Fibroblast of lung (primary cell): Measurements from ENCODE around the gene GRK5. TPM values are rescaled to one million over a fixed set of nuclear protein-coding genes. Genes with fewer than 3 reads are reported as not detected.

Experiments used
- DNase-seq, 2 donors: peaks; one replicate each; pipeline versions ENCODE4 v3.0.0 to v3.0.0-alpha.2; 2010; ENCODE audit warnings: low read depth in 2 of 2
- H2AFZ ChIP-seq: 2 replicates; pipeline ENCODE4 v1.5.1; 2012; ENCODE audit warnings: low read length, control low read depth, inconsistent platforms
- H3K27ac ChIP-seq: 2 replicates; pipeline ENCODE4 v1.5.1; 2011; ENCODE audit warnings: low read length, control low read depth; ENCODE audit not compliant: insufficient read depth
- H3K27me3 ChIP-seq: 2 replicates; pipeline ENCODE4 v1.5.1; 2011; ENCODE audit warnings: mild to moderate bottlenecking, low read length; ENCODE audit not compliant: control insufficient read depth, insufficient read depth
- H3K36me3 ChIP-seq: 2 replicates; pipeline ENCODE4 v1.5.1; 2011; ENCODE audit warnings: low read length; ENCODE audit not compliant: control insufficient read depth, insufficient read depth
- H3K4me1 ChIP-seq: 2 replicates; pipeline ENCODE4 v1.5.1; 2011; ENCODE audit warnings: low read length; ENCODE audit not compliant: control insufficient read depth, insufficient read depth; ENCODE audit errors: extremely low read depth
- H3K4me2 ChIP-seq: 2 replicates; pipeline ENCODE4 v1.5.1; 2011; ENCODE audit warnings: low read length, control low read depth; ENCODE audit not compliant: insufficient read depth; ENCODE audit errors: extremely low read depth
- H3K4me3 ChIP-seq, 4 experiments: fragments of 200-600 bp in 1 of 4; sonication (generic) in 1 of 4; replicated peaks in 1 of 4; 2 replicates each; pipeline ENCODE4 v1.5.1; 2011 to 2016; ENCODE audit warnings: low read length in 4 of 4, low read depth in 3 of 4, mild to moderate bottlenecking in 3 of 4, control low read depth in 2 of 4, inconsistent platforms in 1 of 4, mixed read lengths in 1 of 4; ENCODE audit not compliant: insufficient read depth in 1 of 4; ENCODE audit errors: control extremely low read depth in 1 of 4
- H3K79me2 ChIP-seq: 2 replicates; pipeline ENCODE4 v1.5.1; 2012; ENCODE audit warnings: mild to moderate bottlenecking, low read length, inconsistent platforms; ENCODE audit not compliant: control insufficient read depth, insufficient read depth
- H3K9ac ChIP-seq: 2 replicates; pipeline ENCODE4 v1.5.1; 2011; ENCODE audit warnings: mild to moderate bottlenecking, low read length, control low read depth; ENCODE audit not compliant: insufficient read depth
- H3K9me3 ChIP-seq: 2 replicates; pipeline ENCODE4 v1.5.1; 2012; ENCODE audit warnings: low read depth, low read length; ENCODE audit not compliant: control insufficient read depth, insufficient read depth
- H4K20me1 ChIP-seq: 2 replicates; pipeline ENCODE4 v1.5.1; 2011; ENCODE audit warnings: low read length; ENCODE audit not compliant: control insufficient read depth, insufficient read depth; ENCODE audit errors: extremely low read depth
- EZH2 ChIP-seq: IDR thresholded peaks from 2 replicates; pipeline ENCODE4 v1.5.1; 2012; ENCODE audit warnings: low read length, control low read depth, mild to moderate bottlenecking; ENCODE audit errors: missing control alignments
- polyA plus RNA-seq, 2 donors: library from polyadenylated mRNA; depleted of rRNA in 1 of 2; stranded (reverse) in 1 of 2; unstranded in 1 of 2; fragments of >200 nt; gene quantifications; 2 replicates each; pipeline ENCODE4 v1.2.1, GENCODE V29; 2011 to 2012; ENCODE audit warnings: missing spikeins in 1 of 2
- total RNA-seq: library from RNA; depleted of rRNA; stranded (reverse); fragments of >200 nt; gene quantifications from 2 replicates; pipeline ENCODE4 v1.2.1, GENCODE V29; 2014
- TF ChIP-seq, protein P1 (sequence below), 2 donors: IDR thresholded peaks in 1 of 2; conservative IDR thresholded peaks in 1 of 2; 1 replicate in 1 of 2; 2 replicates in 1 of 2; pipeline ENCODE4 v1.5.1; 2011 to 2012; ENCODE audit warnings: low read length in 2 of 2, control low read depth in 1 of 2, inconsistent platforms in 1 of 2, low read depth in 1 of 2, mild to moderate bottlenecking in 1 of 2

Gene GRK5
- total and polyA plus RNA-seq, 2 donors (not counting 1 experiment from before 2014, with no cell fraction given): 24.1 to 90.3 TPM

DNA sequence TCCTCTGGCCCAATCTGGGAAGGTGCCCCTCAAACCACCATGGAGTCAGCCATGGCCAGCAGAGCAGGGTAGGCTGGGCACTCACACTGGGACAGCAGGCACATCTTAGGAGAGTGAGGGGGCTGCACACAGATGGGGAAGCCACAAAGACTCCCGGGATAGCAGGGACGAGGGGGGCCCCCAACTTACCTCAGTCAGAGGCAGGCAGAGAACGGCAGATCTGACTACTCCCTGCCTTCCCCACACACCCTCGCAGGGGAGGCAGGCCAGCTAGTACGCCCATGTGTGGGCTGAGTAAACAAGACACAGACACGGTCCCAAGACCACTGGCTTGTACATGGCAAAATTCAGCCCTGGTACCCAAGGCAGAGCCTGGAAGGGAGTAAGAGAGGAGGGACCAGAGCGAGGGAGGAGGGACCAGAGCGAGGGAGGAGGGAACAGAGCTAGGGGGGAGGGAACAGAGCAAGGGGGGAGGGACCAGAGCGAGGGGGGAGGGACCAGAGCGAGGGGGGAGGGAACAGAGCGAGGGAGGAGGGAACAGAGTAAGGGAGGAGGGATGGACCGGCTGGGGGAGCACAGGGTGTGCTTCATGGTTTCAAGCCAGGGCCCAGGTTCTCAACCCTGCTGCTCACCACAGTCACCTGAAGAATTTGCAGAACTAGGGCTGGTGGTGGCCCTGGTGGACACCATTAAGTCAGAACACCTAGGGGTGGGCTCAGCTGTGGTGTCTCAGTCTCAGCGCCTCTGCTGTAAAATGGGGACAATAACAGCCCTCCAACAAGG lies 261.4 kb downstream of the GRK5 start:
- DNase-seq: no peak
- Histone ChIP-seq H4K20me1 (no peaks in the 10 kb centered on the region), H3K27ac (no peak overlapping the region), H3K36me3 (no peaks in the 10 kb centered on the region), H3K27me3 (peaks cover 11% of the 10 kb centered on the region), H3K4me1 (no peaks in the 10 kb centered on the region), H2AFZ (no peak overlapping the region), H3K4me2 (no peak overlapping the region), H3K4me3 (no peak overlapping the region), H3K9ac (no peak overlapping the region), H3K79me2 (no peaks in the 10 kb centered on the region), H3K9me3 (no peaks in the 10 kb centered on the region)
- TF ChIP-seq, protein P1, sequence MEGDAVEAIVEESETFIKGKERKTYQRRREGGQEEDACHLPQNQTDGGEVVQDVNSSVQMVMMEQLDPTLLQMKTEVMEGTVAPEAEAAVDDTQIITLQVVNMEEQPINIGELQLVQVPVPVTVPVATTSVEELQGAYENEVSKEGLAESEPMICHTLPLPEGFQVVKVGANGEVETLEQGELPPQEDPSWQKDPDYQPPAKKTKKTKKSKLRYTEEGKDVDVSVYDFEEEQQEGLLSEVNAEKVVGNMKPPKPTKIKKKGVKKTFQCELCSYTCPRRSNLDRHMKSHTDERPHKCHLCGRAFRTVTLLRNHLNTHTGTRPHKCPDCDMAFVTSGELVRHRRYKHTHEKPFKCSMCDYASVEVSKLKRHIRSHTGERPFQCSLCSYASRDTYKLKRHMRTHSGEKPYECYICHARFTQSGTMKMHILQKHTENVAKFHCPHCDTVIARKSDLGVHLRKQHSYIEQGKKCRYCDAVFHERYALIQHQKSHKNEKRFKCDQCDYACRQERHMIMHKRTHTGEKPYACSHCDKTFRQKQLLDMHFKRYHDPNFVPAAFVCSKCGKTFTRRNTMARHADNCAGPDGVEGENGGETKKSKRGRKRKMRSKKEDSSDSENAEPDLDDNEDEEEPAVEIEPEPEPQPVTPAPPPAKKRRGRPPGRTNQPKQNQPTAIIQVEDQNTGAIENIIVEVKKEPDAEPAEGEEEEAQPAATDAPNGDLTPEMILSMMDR (conservative IDR thresholded peaks at IDR 0.05 in 1 of 2, IDR thresholded peaks at IDR 0.05 in 1 of 2; ENCODE audit: low read depth in 1 of 2, low read length in 2 of 2): no peak
- TF ChIP-seq EZH2: no peak

DNA sequence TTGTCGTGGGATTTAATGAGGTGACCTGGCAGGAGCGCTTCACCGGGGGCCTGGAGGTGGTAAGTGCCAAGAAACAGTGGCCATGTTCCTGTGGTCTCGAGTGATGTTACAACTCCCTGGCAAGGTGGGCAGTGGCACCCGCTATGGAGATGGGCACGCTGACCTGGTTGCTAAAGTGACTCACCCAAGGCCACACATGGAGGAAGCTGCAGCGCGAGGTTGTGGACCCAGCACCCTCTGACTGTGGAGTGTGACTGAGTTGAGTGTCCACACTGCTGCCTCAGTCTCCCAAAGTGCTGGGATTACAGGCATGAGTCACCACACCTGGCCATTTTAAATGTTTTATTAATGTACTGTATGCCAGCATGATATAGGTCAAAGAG lies 261.9 kb downstream of the GRK5 start:
- Histone ChIP-seq H3K4me2 (no peak overlapping the region), H4K20me1 (no peaks in the 10 kb centered on the region), H2AFZ (no peak overlapping the region), H3K4me1 (no peaks in the 10 kb centered on the region), H3K36me3 (no peaks in the 10 kb centered on the region), H3K4me3 (no peak overlapping the region), H3K9me3 (no peaks in the 10 kb centered on the region), H3K79me2 (no peaks in the 10 kb centered on the region), H3K9ac (no peak overlapping the region), H3K27ac (no peak overlapping the region), H3K27me3 (peaks cover 11% of the 10 kb centered on the region)
- TF ChIP-seq, protein P1 (conservative IDR thresholded peaks at IDR 0.05 in 1 of 2, IDR thresholded peaks at IDR 0.05 in 1 of 2; ENCODE audit: low read depth in 1 of 2, low read length in 2 of 2): no peak
- no peak for TF ChIP-seq EZH2
- DNase-seq: no peak

DNA sequence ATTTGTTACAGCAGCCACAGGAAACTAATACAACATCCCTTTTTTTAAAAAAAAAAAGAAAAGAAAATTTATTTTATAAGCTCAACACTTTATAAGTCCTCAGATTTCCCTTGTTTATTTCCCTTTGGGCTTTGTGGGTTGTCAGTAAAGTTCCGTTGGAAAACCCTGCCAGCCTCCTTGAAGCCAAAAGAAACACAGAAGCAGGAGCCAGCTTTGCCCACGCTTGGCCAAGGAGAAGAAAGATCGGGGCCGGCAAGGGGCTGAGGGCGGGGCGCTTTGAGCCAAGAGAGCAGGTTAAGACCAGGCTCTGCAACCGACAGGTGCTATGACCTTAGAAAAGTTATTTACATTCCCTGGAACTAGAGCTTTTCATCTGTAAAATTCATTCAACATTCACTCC lies 262.5 kb downstream of the GRK5 start:
- Histone ChIP-seq H3K9me3 (no peaks in the 10 kb centered on the region), H4K20me1 (no peaks in the 10 kb centered on the region), H3K27me3 (peaks cover 16% of the 10 kb centered on the region), H3K9ac (no peak overlapping the region), H3K4me1 (no peaks in the 10 kb centered on the region), H3K4me2 (no peak overlapping the region), H3K4me3 (no peak overlapping the region), H3K27ac (no peak overlapping the region), H3K36me3 (no peaks in the 10 kb centered on the region), H3K79me2 (no peaks in the 10 kb centered on the region), H2AFZ (no peak overlapping the region)
- TF ChIP-seq EZH2: no peak
- TF ChIP-seq, protein P1 (conservative IDR thresholded peaks at IDR 0.05 in 1 of 2, IDR thresholded peaks at IDR 0.05 in 1 of 2; ENCODE audit: low read depth in 1 of 2, low read length in 2 of 2): no peak
- no peak for DNase-seq
